ENCODE data around the gene SNRPD3. TPM values are rescaled to one million over a fixed set of nuclear protein-coding genes. Genes with fewer than 3 reads are reported as not detected.
"Not testable (repeated sequence)": the region's sequence is repeated elsewhere in the genome, so short reads cannot be mapped to it uniquely, and the experiment has no call there.

The SNRPD3 gene
- total RNA-seq, 1 donor from 2014 or later = 66.8 TPM

DNA sequence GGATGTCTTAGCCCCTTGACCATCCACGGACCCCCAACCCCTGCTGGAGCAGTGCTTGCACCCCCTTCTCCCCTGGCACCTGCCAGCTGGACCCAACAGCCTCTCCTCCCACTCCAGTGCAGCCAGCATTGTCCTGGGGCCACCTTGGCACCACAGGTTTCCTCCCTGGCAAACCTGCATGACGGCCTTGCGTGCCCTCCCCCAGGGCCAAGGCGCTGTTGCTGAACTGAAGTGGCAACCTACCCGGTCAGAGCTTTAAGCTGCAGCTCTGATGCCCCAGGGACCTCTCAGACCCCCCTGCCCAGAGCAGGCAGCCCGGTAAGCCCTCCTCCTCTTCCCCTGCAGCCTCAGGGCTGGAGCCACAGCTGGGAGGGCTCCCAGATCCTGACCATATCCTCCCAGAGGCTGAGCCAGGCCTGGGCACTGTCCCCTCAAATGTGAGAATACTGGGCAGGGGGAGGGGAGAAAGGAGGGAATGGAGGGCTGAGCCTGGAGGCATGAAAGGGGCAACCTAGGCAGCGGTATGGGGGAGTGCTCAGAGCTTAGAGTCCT lies 38.8 kb downstream of the SNRPD3 start:
- Histone ChIP-seq H3K27me3 (ENCODE audit: low read depth) (no peaks in the 10 kb centered on the region), H3K4me3 (no peak overlapping the region), H3K36me3 (peaks cover under 1% of the 10 kb centered on the region), H3K9me3 (no peaks in the 10 kb centered on the region), H3K27ac (no peak overlapping the region), H3K4me1 (peaks cover 16% of the 10 kb centered on the region)
- intact Hi-C loops (cut with DNase I) = no loop called here
- ATAC-seq (peak; percentile 29 to 42), DNase-seq (peak; percentile 65)
- TF ChIP-seq, protein P1, sequence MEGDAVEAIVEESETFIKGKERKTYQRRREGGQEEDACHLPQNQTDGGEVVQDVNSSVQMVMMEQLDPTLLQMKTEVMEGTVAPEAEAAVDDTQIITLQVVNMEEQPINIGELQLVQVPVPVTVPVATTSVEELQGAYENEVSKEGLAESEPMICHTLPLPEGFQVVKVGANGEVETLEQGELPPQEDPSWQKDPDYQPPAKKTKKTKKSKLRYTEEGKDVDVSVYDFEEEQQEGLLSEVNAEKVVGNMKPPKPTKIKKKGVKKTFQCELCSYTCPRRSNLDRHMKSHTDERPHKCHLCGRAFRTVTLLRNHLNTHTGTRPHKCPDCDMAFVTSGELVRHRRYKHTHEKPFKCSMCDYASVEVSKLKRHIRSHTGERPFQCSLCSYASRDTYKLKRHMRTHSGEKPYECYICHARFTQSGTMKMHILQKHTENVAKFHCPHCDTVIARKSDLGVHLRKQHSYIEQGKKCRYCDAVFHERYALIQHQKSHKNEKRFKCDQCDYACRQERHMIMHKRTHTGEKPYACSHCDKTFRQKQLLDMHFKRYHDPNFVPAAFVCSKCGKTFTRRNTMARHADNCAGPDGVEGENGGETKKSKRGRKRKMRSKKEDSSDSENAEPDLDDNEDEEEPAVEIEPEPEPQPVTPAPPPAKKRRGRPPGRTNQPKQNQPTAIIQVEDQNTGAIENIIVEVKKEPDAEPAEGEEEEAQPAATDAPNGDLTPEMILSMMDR (IDR thresholded peaks at IDR 0.05) = no peak

DNA sequence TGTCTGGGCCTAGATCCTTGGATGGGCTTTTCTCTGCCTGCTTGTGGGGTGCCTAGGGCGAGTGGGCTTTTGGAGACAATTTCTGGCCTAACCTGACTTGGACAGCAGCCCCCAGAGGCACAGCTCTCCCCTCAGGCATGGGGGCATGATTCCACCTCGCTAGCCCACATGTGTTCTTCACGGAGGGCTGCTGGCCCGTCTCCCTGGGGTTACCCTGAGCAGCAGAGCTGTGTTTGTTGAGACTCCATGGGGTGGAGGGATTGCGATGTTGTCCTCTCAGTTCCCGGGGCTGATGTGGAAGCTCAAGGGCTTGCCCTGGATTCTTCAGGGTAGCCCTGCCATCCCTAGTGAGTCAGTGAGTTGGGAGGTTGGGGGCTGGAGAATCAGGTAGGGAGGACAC lies 39.4 kb downstream of the SNRPD3 start:
- TF ChIP-seq, protein P1 (IDR thresholded peaks at IDR 0.05) = no peak
- intact Hi-C loops (cut with DNase I) = no loop called here
- H3K4me3 ChIP-seq = no peak overlapping the region
- no peak overlapping the region for H3K27ac ChIP-seq
- H3K4me1 ChIP-seq = peaks cover 16% of the 10 kb centered on the region
- H3K27me3 ChIP-seq (ENCODE audit: low read depth) = no peaks in the 10 kb centered on the region
- ATAC-seq = no peak
- no peaks in the 10 kb centered on the region for H3K9me3 ChIP-seq
- DNase-seq = no peak
- no peaks in the 10 kb centered on the region for H3K36me3 ChIP-seq

DNA sequence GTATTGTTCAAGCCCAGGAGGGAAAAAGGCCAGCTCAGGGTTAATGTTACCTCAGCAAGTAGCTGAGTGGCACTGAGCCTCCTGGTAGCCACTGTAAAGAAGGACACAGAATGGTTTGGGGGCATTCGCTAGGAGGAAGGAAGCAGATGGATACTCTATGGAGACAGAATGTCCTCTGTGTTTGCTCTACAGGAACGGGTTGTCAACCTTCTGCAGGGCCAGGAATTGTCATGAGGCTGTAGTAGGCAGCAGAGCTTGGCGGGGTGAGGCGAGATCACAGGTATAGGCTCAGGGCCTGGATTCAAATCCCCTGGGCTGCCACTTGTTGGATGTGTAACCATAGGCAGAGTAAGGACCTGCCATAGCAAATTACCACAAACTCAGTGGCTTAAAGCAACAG lies 40.1 kb downstream of the SNRPD3 start:
- DNase-seq = no peak
- TF ChIP-seq, protein P1 (IDR thresholded peaks at IDR 0.05) = no peak
- no peaks in the 10 kb centered on the region for H3K27me3 ChIP-seq (ENCODE audit: low read depth)
- no peak overlapping the region for H3K27ac ChIP-seq
- intact Hi-C loops (cut with DNase I) = no loop called here
- H3K9me3 ChIP-seq = no peaks in the 10 kb centered on the region
- H3K4me3 ChIP-seq = no peak overlapping the region
- peaks cover 16% of the 10 kb centered on the region for H3K4me1 ChIP-seq
- no peaks in the 10 kb centered on the region for H3K36me3 ChIP-seq
- ATAC-seq = no peak

DNA sequence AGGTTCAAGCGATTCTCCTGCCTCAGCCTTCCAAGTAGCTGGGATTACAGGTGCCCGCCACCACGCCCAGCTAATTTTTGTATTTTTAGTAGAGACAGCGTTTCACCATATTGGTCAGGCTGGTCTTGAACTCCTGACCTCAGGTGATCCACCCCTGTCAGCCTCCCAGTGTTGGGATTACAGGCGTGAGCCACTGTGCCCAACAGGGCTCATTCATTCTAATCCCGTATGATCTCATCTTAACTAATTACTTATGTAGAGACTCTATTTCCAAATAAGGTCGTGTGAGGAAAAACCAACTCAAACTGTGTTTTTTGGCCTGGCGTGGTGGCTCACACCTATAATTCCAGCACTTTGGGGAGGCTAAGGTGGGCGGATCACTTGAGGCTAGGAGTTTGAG lies 41.3 kb downstream of the SNRPD3 start:
- ATAC-seq; H3K4me3 ChIP-seq; DNase-seq; H3K27ac ChIP-seq; H3K9me3 ChIP-seq; H3K27me3 ChIP-seq (ENCODE audit: low read depth); H3K36me3 ChIP-seq; intact Hi-C loops (cut with DNase I): not testable (repeated sequence)
- peaks cover 26% of the 10 kb centered on the region for H3K4me1 ChIP-seq

DNA sequence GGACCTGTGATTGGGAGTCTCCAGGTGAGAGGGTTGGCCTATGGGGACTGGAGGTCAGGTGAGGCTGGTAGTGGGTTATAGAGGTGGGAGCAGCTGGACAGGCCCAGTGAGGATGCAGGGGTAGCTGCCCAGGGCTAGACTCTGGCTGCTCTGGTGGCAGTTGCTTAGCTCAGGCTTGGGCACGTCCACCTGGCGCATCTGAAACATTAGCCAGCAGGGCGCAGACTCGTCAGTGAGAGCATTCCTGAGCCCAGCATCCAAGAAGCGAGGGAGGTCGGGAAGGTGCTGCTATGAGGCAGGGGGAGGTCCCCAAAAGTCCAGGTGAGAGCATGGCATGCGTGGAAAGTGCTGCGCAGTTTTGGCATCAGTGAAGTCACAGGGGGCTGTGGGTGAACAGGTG lies 43.7 kb downstream of the SNRPD3 start:
- H3K27ac ChIP-seq = no peak overlapping the region
- H3K36me3 ChIP-seq = no peaks in the 10 kb centered on the region
- peaks cover 20% of the 10 kb centered on the region for H3K4me1 ChIP-seq
- intact Hi-C loops (cut with DNase I) = no loop called here
- H3K9me3 ChIP-seq = no peaks in the 10 kb centered on the region
- TF ChIP-seq, protein P1 (IDR thresholded peaks at IDR 0.05) = no peak
- ATAC-seq = no peak
- no peak overlapping the region for H3K4me3 ChIP-seq
- H3K27me3 ChIP-seq (ENCODE audit: low read depth) = no peaks in the 10 kb centered on the region
- no peak for DNase-seq

DNA sequence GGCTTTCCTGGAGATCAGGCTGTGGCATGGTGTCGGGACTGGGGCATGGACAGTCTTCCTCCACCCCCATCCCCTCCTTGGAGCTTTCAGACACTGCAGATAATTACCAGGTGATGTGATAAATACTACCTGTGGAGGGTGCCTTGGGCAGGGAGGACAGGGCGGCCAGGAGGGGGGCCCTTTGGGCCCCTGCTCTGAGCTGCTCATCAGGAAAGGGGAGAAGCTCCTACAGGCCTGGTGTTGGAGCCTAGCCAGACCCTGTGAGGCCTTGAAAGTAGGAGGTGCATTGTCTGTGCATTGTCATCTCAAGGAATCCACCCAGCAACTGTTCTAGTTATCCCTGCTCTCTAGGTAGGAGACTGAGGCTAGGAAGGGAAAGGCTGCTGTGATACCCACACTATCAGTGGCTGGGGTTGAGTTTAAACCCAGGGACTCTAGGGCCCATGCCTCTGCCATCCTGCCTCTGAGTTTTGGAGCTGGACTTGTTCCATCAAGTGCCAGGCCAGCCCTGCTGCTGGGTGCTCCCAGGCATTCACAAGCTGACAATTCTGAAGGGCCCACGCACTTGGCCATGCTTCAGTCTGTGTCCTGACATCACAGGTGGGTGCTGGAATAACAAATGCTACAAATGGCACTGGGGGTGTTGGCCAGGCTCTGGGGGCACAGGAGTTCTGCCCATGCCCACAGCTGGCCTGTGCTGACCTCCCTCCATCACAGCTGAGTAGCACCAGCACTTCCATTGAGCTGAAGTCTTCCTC lies 44.3 kb downstream of the SNRPD3 start:
- intact Hi-C loops (cut with DNase I); H3K36me3 ChIP-seq; H3K9me3 ChIP-seq; ATAC-seq; H3K4me3 ChIP-seq; DNase-seq; H3K27ac ChIP-seq; H3K27me3 ChIP-seq (ENCODE audit: low read depth): not testable (repeated sequence)
- peaks cover 20% of the 10 kb centered on the region for H3K4me1 ChIP-seq

Data from lower lobe of right lung (tissue), 2 donors.